ENCODE measurements around the gene PPP1R13B.

GRCh38 chr14:103692871-103693270 lies 154.5 kb downstream of the PPP1R13B start:
- TF ChIP-seq CTCF (IDR thresholded peaks at IDR 0.05; ENCODE audit: poor library complexity) (no peak), EZH2phosphoT487 (IDR thresholded peaks at IDR 0.05; ENCODE audit: low read depth, severe bottlenecking, unreplicated experiment) (no peak)
